HUES64 (cell line): Measurements from ENCODE around the gene BAIAP2.

Experiments used
- H3K27ac ChIP-seq: 2 replicates; pipeline ENCODE4 v1.7.0; 2013; ENCODE audit warnings: low read depth, low read length, inconsistent platforms
- H3K27me3 ChIP-seq: 2 replicates; pipeline ENCODE4 v1.6.1; 2013; ENCODE audit warnings: mild to moderate bottlenecking, low read length; ENCODE audit not compliant: insufficient read depth
- H3K36me3 ChIP-seq: 2 replicates; pipeline ENCODE4 v1.6.1; 2013; ENCODE audit warnings: mild to moderate bottlenecking, low read length; ENCODE audit not compliant: insufficient read depth
- H3K4me1 ChIP-seq: 2 replicates; pipeline ENCODE4 v1.6.1; 2013; ENCODE audit warnings: mild to moderate bottlenecking, low read length, moderate library complexity; ENCODE audit not compliant: insufficient read depth
- H3K4me3 ChIP-seq: 2 replicates; pipeline ENCODE4 v1.5.1; 2013; ENCODE audit warnings: mild to moderate bottlenecking, low read length, moderate library complexity
- H3K9ac ChIP-seq: 2 replicates; pipeline ENCODE4 v1.6.1; 2013; ENCODE audit warnings: mild to moderate bottlenecking, low read depth, low read length
- H3K9me3 ChIP-seq: 2 replicates; pipeline ENCODE4 v1.6.1; 2013; ENCODE audit warnings: low read depth, low read length; ENCODE audit not compliant: insufficient read depth
- WGBS: fragments of 150-250, 120-280 bp; methylation state at CpG from one replicate; pipeline ENCODE4 v1.1.7; 2013; ENCODE audit warnings: missing lambda C conversion rate; 5-methylcytosine and 5-hydroxymethylcytosine counted together

Gene BAIAP2

DNA sequence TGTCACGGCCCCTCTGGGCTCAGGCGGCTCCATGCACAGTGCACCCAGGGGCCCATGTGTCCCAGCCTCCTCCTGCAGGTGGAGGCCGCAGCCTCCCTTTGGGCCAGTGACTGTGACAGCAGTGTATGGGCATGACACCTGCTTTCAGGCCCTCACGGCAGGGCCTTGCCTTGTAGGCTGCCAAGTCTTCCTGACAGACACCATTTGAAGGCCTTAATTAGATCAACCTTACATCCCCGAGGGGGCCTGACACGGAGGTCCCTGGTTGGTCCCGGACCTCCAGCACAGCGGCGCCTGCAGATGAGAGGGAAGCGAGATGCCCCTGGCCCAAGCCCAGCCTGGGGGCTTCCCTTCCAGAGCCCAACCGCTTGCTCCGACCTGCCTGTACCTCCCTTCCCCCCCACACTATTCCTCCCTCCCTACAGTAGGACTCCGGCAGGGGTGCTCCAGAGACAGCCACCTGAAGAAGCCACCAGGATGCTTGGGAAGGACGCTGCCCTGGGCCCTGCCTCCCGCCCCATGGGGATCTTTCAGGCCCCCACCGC, 31.9 kb downstream of the BAIAP2 start:
- Histone ChIP-seq H3K9me3 (no peaks in the 10 kb centered on the region), H3K27ac (no peak overlapping the region), H3K4me3 (no peak overlapping the region), H3K36me3 (no peaks in the 10 kb centered on the region), H3K27me3 (no peaks in the 10 kb centered on the region), H3K9ac (no peak overlapping the region), H3K4me1 (peaks cover 15% of the 10 kb centered on the region)
- 88% methylated on average over 16 of the region's 16 CpGs for WGBS

DNA sequence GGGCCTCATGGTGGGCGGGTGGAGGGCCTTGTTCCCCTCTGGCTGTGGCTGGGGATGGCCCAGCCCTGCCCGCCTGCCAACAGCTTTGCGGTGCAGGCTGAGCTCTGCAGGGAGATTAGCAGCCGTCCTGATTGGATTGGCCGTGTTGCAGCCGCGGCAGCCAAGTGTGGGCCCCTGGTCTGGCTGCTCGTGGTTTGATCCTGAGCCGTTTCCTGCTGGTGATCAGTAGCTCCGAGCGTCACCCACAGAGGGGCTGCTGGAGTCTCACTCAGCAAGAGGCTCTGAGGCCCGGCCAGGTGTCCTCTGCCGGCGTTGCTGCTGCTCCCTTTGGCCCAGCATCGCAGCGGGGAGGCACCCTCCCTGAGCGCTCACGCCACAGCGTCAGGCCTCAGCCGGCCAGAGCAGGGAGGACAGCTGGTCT, 32.5 kb downstream of the BAIAP2 start:
- Histone ChIP-seq H3K27ac (no peak overlapping the region), H3K36me3 (no peaks in the 10 kb centered on the region), H3K4me3 (no peak overlapping the region), H3K27me3 (no peaks in the 10 kb centered on the region), H3K9ac (no peak overlapping the region), H3K9me3 (no peaks in the 10 kb centered on the region), H3K4me1 (peaks cover 15% of the 10 kb centered on the region)
- 90% methylated on average over 20 of the region's 20 CpGs for WGBS

DNA sequence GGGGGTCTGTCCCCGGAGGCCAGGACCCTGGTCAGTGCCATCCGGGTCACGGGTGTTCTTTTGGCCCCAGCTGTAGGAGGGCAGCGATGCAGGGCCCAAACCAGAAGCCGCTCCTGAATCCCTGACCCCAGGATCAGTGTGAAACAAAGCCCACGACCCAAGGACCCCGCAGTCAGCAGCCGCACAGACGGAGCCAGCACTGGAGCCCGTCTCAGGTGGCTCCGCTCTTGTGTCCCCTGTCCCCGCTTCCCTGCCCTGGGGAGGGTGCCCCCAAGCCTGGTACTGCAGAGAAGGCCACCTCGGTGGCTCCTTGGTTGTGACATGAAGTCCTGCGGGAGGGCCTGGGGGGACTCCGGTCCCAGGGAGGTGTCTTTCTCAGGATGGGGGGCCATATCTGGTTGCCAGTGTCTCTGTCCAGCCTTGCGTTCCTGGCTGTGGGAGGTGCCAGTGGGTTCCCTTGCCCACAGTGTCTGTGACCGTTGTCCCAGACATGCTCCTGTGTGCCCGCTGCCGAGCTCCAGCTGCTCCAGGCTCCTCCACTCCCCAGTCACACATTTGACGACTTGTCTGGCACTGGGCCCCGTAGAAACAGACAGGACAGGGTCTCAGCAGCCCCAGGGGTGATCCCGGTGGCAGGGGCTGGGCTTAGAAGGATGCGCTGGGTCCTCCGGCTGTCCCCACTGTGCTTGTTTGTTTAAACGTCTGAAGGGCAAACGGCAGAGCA, 33.6 kb downstream of the BAIAP2 start:
- 94% methylated on average over 26 of the region's 26 CpGs for WGBS
- H3K27me3 ChIP-seq: no peaks in the 10 kb centered on the region
- H3K9me3 ChIP-seq: no peaks in the 10 kb centered on the region
- no peak overlapping the region for H3K9ac ChIP-seq
- no peak overlapping the region for H3K4me3 ChIP-seq
- no peak overlapping the region for H3K27ac ChIP-seq
- peaks cover 15% of the 10 kb centered on the region for H3K4me1 ChIP-seq
- H3K36me3 ChIP-seq: no peaks in the 10 kb centered on the region

DNA sequence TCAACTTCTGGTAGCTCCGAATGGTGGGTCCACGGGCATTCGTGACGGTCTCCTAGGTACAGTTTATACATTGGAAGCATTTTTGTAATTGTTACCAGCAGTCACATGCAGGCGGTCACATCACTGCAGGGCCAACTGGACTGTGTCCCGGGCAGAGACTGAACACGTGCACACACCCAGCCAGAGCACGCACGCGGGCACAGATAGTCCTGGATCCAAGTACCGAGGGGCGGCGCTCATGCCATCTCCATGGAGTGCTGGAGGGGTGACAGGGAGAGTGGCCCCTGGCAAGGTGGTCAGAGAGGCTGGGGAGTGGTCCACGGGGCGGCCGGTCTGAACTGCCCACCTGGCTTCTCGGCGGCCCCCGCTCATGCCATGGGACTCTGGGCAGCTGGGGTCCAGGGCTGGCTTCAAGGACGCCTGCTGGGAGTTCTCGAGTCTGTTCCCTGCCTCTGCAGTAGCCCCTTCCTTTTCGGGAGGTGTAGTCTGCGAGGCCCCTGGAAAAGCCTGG, 34.2 kb downstream of the BAIAP2 start:
- H3K27ac ChIP-seq: no peak overlapping the region
- peaks cover 11% of the 10 kb centered on the region for H3K4me1 ChIP-seq
- H3K4me3 ChIP-seq: no peak overlapping the region
- no peaks in the 10 kb centered on the region for H3K27me3 ChIP-seq
- H3K36me3 ChIP-seq: no peaks in the 10 kb centered on the region
- H3K9ac ChIP-seq: no peak overlapping the region
- no peaks in the 10 kb centered on the region for H3K9me3 ChIP-seq
- 94% methylated on average over 23 of the region's 23 CpGs for WGBS

DNA sequence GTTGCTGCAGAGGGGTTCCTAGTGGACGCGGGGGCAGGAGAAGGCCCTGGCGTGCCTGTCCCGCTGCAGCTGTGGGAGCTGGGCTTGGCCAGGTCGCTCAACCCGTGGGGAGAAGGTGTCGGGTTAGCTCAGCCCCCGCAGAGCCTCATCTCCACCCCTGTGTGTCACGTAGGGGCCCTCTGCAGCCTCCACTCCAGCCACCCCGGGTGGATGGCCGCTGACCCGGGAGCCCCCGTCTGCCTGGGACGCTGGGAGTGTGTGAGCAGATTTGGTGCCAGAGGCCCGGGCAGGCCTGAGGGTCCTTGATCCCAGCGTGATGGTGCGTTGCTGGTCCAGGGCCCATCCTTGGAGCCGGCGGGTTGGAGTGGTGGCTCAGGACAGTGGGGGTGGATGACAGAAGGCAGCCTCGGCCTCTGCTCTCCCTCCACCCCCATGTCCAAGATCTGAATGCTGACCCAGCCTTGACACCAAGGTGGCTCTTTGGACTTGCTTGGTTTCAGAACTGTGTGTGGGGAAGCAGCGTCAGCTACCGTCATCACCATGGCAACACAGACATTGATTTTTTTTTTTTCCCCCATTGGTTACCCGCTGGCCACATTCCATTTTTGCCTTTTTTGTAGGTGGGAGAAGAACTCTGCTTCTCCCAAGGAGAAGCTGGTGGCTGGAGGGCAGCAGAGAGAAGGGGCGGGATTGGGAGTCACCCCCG, 35.7 kb downstream of the BAIAP2 start:
- 91% methylated on average over 24 of the region's 25 CpGs for WGBS
- Histone ChIP-seq H3K4me3 (no peak overlapping the region), H3K36me3 (no peaks in the 10 kb centered on the region), H3K27ac (no peak overlapping the region), H3K4me1 (no peaks in the 10 kb centered on the region), H3K9me3 (no peaks in the 10 kb centered on the region), H3K9ac (no peak overlapping the region), H3K27me3 (no peaks in the 10 kb centered on the region)

DNA sequence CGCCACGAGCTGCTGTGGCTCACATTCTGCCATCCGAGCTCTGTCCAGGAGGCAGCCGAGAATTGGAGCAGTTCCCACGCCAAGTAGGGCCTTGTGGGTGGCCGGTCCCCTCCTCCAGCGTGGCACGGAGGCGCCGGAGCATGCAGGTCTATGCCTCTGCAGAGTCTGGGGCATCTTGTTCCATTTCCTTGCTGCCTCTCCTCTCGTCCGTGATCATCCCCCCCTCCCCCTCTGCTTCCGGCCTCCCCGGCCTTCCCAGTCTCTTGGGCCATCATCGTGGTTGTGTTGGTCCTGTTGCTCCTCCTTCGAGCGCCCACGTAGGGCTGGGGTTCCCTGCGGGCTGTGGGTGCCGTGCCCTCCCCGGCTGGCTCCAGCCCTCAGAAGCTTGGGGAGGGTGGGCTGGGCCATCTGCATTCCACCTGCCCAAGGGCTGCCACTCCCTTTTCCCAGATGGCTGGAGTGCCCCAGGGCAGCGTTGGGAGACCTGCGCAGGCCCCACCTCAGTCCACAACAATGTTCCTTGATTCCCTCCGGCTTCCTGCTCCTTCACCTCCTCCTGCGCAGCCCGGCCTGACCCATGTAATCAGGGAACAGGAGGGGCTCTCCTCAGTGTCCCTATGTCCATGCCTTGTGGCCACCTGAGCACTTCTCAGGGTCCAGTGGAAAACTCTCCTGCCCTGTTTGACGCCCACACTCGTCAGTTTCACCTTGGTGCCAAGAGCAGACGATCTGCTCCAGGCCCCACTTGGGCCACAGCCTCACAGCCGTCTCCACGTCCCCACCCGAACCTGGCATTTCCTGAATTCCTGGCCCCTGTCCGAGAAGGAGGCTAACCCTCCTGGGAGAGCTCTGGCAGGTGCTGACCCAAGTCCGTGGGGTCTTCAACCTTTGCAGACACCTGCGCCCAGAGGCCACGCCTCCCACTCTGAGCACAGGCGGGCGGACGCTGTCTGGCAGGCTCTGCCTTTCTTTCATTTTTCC, 37.1 kb downstream of the BAIAP2 start:
- no peak overlapping the region for H3K27ac ChIP-seq
- WGBS: 94% methylated on average over 39 of the region's 39 CpGs

DNA sequence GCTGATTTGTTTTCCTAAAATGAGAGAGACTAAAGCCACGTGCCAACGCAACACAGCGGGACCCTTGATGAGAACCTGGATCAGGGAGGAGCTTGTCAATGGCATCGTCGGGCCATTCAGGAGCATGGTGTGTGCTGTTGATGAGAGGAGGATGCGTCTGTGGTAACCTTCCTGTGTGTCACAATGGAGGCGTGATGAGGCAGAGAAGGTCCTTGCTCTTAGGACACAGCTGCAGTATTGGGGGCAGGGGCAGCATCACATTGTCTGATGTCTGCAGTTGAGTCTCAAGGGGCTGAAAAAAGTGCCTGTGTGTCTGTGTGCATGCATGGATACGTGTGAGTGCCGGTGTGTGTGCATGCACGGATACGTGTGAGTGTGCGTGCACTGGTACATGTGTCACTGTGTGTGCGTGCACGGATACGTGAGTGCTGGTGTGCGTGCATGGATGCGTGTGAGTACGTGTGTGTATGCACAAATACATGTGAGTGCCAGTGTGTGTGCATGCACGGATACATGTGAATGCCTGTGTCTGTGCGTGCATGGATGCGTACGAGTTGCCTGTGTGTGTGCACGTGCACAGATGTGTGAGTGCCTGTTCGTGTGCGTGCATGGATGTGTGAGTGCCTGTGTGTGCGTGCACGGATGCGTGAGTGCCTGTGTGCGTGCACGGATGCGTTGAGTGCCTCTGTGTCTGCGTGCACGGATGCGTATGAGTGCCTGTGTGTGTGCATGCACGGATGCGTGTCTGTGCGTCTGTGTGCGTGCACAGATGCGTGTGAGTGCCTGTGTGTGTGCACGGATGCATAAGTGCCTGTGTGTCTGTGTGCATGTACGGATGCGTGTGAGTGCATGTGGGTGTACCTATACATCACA, 39.3 kb downstream of the BAIAP2 start:
- Histone ChIP-seq H3K27me3 (no peaks in the 10 kb centered on the region), H3K27ac (no peak overlapping the region), H3K9ac (no peak overlapping the region), H3K36me3 (0 out of 2 replicates have a peak, but pooled peaks cover 2% of the 10 kb centered on the region), H3K4me1 (no peaks in the 10 kb centered on the region), H3K4me3 (no peak overlapping the region), H3K9me3 (no peaks in the 10 kb centered on the region)
- 94% methylated on average over 42 of the region's 42 CpGs for WGBS

More for the DNA sequence above, 37.1 kb downstream of the BAIAP2 start:
- 0 out of 2 replicates have a peak, but pooled peaks cover 2% of the 10 kb centered on the region for H3K36me3 ChIP-seq
- no peak overlapping the region for H3K4me3 ChIP-seq
- no peaks in the 10 kb centered on the region for H3K27me3 ChIP-seq
- H3K9me3 ChIP-seq: no peaks in the 10 kb centered on the region
- no peak overlapping the region for H3K9ac ChIP-seq
- no peaks in the 10 kb centered on the region for H3K4me1 ChIP-seq

DNA sequence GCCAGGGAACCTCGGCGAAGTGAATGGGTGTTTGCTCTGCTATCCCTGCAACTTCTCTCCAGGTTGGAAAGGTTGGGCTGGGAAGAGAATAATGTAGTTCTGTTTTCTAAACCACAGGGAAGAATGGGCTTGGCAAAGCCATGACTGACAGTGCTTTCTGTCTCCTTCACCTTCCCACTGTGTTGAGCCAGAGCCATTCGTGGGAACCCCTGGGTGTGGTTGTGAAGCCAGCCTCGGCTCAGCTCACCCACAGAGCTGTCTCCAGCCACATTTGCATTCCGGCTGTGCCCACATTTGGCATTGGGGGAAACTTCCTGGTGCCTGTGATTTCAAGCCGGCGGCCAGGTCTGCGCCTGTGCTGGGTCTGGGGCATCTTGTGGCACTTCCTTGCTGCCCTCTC, 39.9 kb downstream of the BAIAP2 start:
- Histone ChIP-seq H3K27me3 (no peaks in the 10 kb centered on the region), H3K27ac (no peak overlapping the region), H3K9ac (no peak overlapping the region), H3K4me3 (no peak overlapping the region), H3K4me1 (no peaks in the 10 kb centered on the region), H3K36me3 (0 out of 2 replicates have a peak, but pooled peaks cover 5% of the 10 kb centered on the region), H3K9me3 (no peaks in the 10 kb centered on the region)
- 77% methylated on average over 8 of the region's 8 CpGs for WGBS

DNA sequence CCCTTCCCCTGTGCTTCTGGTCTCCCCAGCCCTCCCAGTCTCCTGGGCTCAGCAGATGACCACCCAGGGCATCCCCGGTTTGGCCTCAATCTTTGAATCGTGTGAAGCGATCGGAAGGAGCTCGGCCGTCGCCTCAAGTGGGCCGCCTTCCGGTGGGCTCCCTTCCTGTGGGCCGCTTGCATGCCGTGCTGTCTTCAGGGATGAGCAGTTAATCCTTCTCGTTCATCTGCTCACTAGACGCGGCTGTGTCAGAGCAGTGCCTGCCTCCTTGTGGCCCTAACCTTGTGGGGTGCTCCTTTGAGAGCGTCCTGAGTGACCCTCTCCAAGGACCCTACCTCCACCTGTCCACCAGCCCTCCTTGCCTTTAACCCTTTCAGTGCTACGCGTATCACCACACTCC, 40.4 kb downstream of the BAIAP2 start:
- Histone ChIP-seq H3K4me3 (no peak overlapping the region), H3K9ac (no peak overlapping the region), H3K27ac (no peak overlapping the region), H3K27me3 (no peaks in the 10 kb centered on the region), H3K4me1 (no peaks in the 10 kb centered on the region), H3K36me3 (0 out of 2 replicates have a peak, but pooled peaks cover 5% of the 10 kb centered on the region), H3K9me3 (no peaks in the 10 kb centered on the region)
- 91% methylated on average over 17 of the region's 17 CpGs for WGBS

DNA sequence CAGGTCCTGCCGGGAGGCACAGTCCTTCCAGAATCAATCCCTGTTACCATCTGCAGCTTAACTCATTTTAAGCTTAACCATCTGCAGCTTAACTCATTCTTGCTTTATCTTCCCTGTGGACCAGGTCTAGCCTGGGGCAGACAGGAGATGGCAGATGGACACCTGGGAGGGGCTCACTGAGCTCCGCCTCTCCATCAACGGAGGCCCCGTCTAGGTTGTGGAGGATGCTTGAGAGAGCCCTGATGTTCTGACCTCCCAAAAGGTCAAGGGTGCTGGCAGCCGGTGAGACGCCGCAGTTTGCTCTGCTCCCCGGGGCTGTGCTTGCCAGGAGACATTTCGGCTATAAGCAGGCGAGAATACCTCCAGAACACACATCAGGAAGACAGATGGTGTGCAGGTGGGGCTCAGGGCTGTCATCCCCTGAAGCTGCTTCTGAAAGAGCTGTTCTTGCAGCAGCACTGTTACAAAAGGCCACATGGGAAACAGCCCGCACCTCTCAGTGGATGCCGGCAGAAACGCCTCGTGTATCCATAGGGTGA, 41.3 kb downstream of the BAIAP2 start:
- Histone ChIP-seq H3K36me3 (0 out of 2 replicates have a peak, but pooled peaks cover 5% of the 10 kb centered on the region), H3K4me3 (no peak overlapping the region), H3K27me3 (no peaks in the 10 kb centered on the region), H3K9me3 (no peaks in the 10 kb centered on the region), H3K9ac (no peak overlapping the region), H3K27ac (no peak overlapping the region), H3K4me1 (no peaks in the 10 kb centered on the region)
- 83% methylated on average over 14 of the region's 14 CpGs for WGBS
